ENCODE measurements around the gene C2CD2. TPM values are rescaled to one million over a fixed set of nuclear protein-coding genes. Genes with fewer than 3 reads are reported as not detected.

The C2CD2 gene
- total and polyA plus RNA-seq, 3 donors from 2014 or later = 8.6 to 17.4 (median 13.2) TPM

- WGBS, 2 donors = 61 to 66% methylated on average over 9 of the region's 9 CpGs
- Histone ChIP-seq H3K36me3 (ENCODE audit: low read depth, missing control alignments) (no peaks in the 10 kb centered on the region), H3K27ac (no peak overlapping the region), H3K4me3 (no peak overlapping the region), H3K27me3 (no peaks in the 10 kb centered on the region), H3K9me3 (no peaks in the 10 kb centered on the region), H3K4me1 (peaks cover 10% of the 10 kb centered on the region)
- intact Hi-C loops (cut with DNase I; ENCODE audit: low total_unique reads) = no loop called here
- TF ChIP-seq POLR2A (IDR thresholded peaks at IDR 0.05) (no peak), CTCF (IDR thresholded peaks at IDR 0.05) (no peak)
- no peak for DNase-seq
Measured at GRCh38 chr21:41880153-41880552, 73.7 kb downstream of the C2CD2 start.

- no peaks in the 10 kb centered on the region for H3K36me3 ChIP-seq (ENCODE audit: low read depth, missing control alignments)
- no peaks in the 10 kb centered on the region for H3K27me3 ChIP-seq
- peak; percentile 84 for DNase-seq
- H3K4me1 ChIP-seq = peaks cover 10% of the 10 kb centered on the region
- intact Hi-C loops (cut with DNase I; ENCODE audit: low total_unique reads) = no loop called here
- WGBS, 2 donors = 2 to 3% methylated on average over 6 to 53 of the region's 89 CpGs
- TF ChIP-seq CTCF (IDR thresholded peaks at IDR 0.05) (no peak), POLR2A (IDR thresholded peaks at IDR 0.05) (no peak)
- H3K4me3 ChIP-seq = peak within 1 kb of the TSS; percentile 72 to 79
- H3K27ac ChIP-seq = peak within 1 kb of the TSS; percentile 70 to 89
- H3K9me3 ChIP-seq = no peaks in the 10 kb centered on the region
Measured at GRCh38 chr21:41879190-41879998, 74.4 kb downstream of the C2CD2 start, which contains the start of gene PRDM15. TSS of gene PRDM15 (minus strand) at chr21:41879344. CDS start at chr21:41860363, 18,981 bp downstream.

DNA sequence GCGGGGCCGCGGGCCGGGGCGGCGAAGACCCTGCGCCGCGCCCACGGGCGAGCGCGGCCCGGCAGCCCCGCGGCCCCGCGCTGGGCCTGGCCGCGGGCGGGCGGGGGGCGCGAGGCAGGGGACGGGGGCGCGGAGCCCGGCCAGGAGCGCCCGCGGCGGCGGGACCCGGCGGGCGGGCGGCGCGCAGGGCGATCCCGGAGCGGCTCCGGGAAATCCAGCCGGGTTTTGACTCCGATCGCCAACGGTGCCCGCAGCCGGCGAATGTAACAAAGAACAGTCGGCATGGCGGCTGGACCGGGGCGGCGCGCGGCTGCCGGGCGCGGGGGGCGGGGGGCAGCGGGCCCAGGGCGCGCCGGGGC is 75.0 kb downstream of the C2CD2 start:
- H3K4me3 ChIP-seq = peak overlapping the region; percentile 72 to 79
- no peaks in the 10 kb centered on the region for H3K27me3 ChIP-seq
- no peak overlapping the region for H3K27ac ChIP-seq
- H3K36me3 ChIP-seq (ENCODE audit: low read depth, missing control alignments) = no peaks in the 10 kb centered on the region
- H3K4me1 ChIP-seq = peaks cover 10% of the 10 kb centered on the region
- intact Hi-C loops (cut with DNase I; ENCODE audit: low total_unique reads) = no loop called here
- H3K9me3 ChIP-seq = no peaks in the 10 kb centered on the region
- no peak for TF ChIP-seq POLR2A (IDR thresholded peaks at IDR 0.05)
- no peak for TF ChIP-seq CTCF (IDR thresholded peaks at IDR 0.05)
- DNase-seq = peak; percentile 77
- 3% methylated on average over 5 of the region's 65 CpGs; no CpG with 5 or more reads in 1 of the 2 donors for WGBS, 2 donors

DNA sequence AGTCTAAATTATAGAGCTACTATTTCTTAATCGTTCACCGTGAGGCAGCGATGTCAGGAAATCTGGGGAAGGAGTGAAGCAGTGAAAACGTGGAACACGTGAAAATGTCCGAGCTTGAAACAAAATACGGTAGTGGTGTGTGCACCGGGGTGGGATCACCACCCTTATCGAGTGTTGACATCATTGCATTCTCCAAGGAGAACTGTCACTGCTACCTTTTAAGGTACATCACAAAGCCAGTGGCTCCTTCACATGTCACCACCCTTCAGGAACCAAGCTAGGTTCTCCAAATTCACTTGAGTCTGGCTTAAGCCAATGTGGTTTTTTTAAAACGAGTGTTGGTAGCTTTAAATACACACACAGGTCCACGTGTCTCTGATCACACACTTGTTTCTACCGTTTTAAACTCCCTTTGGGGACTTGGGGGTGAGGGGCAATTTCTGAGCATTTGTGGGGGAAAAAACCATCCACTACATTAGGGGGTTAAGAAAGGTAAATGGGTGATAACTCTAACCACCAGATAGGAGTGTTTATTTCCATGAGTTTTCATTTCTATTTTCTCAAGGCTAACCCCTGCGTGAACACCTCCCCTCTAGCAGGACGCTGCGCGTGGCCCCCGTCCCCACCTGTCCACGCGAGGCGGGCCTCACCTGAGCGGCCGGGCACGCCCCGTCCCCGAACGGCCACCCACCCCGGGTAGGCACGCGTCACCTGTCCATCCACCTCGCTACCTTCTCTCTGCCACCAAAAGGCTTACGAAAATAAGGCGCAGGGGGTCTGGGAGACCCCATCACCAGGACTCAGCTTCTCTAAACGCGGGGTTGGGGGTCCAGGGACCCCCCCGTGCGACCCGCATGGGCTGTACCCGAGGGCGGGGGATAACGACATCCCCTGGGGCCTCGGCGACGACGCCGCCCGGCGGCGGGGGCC is 75.7 kb downstream of the C2CD2 start:
- peak overlapping the region in 1 of 2 donors; percentile 50 for H3K27ac ChIP-seq
- no peaks in the 10 kb centered on the region for H3K36me3 ChIP-seq (ENCODE audit: low read depth, missing control alignments)
- H3K27me3 ChIP-seq = no peaks in the 10 kb centered on the region
- intact Hi-C loops (cut with DNase I; ENCODE audit: low total_unique reads) = no loop called here
- 0 to 1% methylated on average over 26 to 38 of the region's 48 CpGs for WGBS, 2 donors
- no peaks in the 10 kb centered on the region for H3K9me3 ChIP-seq
- TF ChIP-seq CTCF (IDR thresholded peaks at IDR 0.05) (no peak), POLR2A (IDR thresholded peaks at IDR 0.05) (no peak)
- peak overlapping the region; percentile 63 to 72 for H3K4me3 ChIP-seq
- peaks cover 10% of the 10 kb centered on the region for H3K4me1 ChIP-seq
- peak; percentile 28 for DNase-seq
